ENCODE results near the gene FLAD1. TPM values are rescaled to one million over a fixed set of nuclear protein-coding genes. Genes with fewer than 3 reads are reported as not detected.

FLAD1 gene
- total and polyA plus RNA-seq, 9 donors = 11.1 to 30.0 (median 18.9) TPM

DNA sequence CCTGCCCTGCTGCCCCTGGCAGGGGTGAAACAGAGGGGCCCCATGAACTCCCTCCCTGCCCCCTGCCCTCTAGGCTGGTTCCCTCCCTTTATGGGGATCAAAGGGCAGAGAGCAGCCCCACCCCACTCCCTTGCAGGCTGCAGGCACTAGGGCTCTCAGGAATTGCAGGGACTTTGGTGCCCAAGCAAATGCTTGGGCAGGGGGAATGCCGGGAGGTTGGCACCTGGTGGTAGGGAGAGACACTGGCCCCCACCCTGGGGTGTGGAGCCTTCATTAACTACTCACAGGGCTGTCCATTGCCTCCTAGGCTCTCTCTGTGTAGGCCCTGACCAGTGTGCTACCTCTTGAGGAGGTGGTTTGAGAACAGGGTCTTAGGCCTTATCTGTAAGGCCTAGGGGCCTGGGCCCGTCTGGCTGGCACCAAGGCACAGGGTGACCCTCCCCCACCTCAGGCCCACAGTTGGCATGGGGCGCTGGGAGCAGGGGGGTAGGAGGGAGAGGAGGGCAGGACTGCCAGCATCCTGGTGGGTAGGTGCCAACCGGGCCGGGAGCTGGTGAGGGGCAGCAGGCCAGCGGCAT is 24.2 kb downstream of the FLAD1 start:
- Histone ChIP-seq H3K9me3 (no peaks in the 10 kb centered on the region), H3K36me3 (no peaks in the 10 kb centered on the region), H3K4me3 (no peak overlapping the region), H3K4me1 (ENCODE audit: insufficient read depth) (peaks cover 21% of the 10 kb centered on the region), H3K27me3 (no peaks in the 10 kb centered on the region), H3K27ac (no peak overlapping the region)
- TF ChIP-seq EP300 (IDR thresholded peaks at IDR 0.05) = no peak
- TF ChIP-seq CTCF (IDR thresholded peaks at IDR 0.05) = no peak
- no peak for TF ChIP-seq POLR2A (IDR thresholded peaks at IDR 0.05)
- peak in 1 of 5 donors; percentile 53 for DNase-seq
- intact Hi-C loops (cut with DNase I) = no loop called here
- WGBS, 3 donors = 84 to 89% (median 84%) methylated on average over 6 of the region's 6 CpGs

- H3K36me3 ChIP-seq = no peaks in the 10 kb centered on the region
- H3K4me1 ChIP-seq (ENCODE audit: insufficient read depth) = peaks cover 21% of the 10 kb centered on the region
- no peak overlapping the region for H3K4me3 ChIP-seq
- TF ChIP-seq CTCF (IDR thresholded peaks at IDR 0.05) (no peak), EP300 (IDR thresholded peaks at IDR 0.05) (no peak), POLR2A (IDR thresholded peaks at IDR 0.05) (no peak)
- 75 to 87% (median 76%) methylated on average over 14 to 16 of the region's 16 CpGs for WGBS, 3 donors
- H3K9me3 ChIP-seq = no peaks in the 10 kb centered on the region
- intact Hi-C loops (cut with DNase I) = no loop called here
- H3K27me3 ChIP-seq = no peaks in the 10 kb centered on the region
- DNase-seq = no peak
- no peak overlapping the region for H3K27ac ChIP-seq
These were observed 25.1 kb downstream of the FLAD1 start for GRCh38 chr1:155008015-155008941.

GRCh38 chr1:155009221-155009711 is 26.1 kb downstream of the FLAD1 start:
- Histone ChIP-seq H3K9me3 (no peaks in the 10 kb centered on the region), H3K27ac (no peak overlapping the region), H3K36me3 (no peaks in the 10 kb centered on the region), H3K27me3 (no peaks in the 10 kb centered on the region), H3K4me3 (no peak overlapping the region), H3K4me1 (ENCODE audit: insufficient read depth) (peaks cover 19% of the 10 kb centered on the region)
- WGBS, 3 donors = 89 to 96% (median 91%) methylated on average over 12 of the region's 12 CpGs
- no peak for TF ChIP-seq POLR2A (IDR thresholded peaks at IDR 0.05)
- no peak for TF ChIP-seq CTCF (IDR thresholded peaks at IDR 0.05)
- no peak for TF ChIP-seq EP300 (IDR thresholded peaks at IDR 0.05)
- intact Hi-C loops (cut with DNase I) = no loop called here
- DNase-seq = peak in 1 of 5 donors; percentile 25

DNA sequence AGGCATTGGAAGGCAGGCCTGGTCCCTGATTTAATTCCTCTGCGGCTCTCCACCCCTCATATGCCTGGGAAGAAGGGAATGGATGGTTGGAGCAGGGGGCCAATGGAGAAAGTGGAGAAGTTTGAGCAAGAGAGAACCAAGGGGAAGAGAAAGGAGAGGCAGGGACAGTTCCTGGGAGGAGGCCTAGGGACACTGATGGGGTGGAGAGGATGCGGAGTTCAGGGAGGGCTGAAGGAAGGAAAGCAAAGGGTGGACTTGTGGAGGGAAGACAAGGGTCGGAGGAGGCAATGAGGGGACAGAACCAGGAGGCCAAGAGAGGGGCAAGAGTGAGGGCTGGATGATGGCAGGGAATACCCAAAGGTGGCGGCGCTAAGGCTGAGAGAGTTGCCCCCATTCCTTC is 26.6 kb downstream of the FLAD1 start:
- Histone ChIP-seq H3K36me3 (no peaks in the 10 kb centered on the region), H3K27ac (no peak overlapping the region), H3K4me3 (no peak overlapping the region), H3K4me1 (ENCODE audit: insufficient read depth) (peaks cover 15% of the 10 kb centered on the region), H3K27me3 (no peaks in the 10 kb centered on the region), H3K9me3 (no peaks in the 10 kb centered on the region)
- TF ChIP-seq EP300 (IDR thresholded peaks at IDR 0.05) (no peak), CTCF (IDR thresholded peaks at IDR 0.05) (no peak), POLR2A (IDR thresholded peaks at IDR 0.05) (no peak)
- 92 to 93% (median 92%) methylated on average over 5 of the region's 5 CpGs for WGBS, 3 donors
- no peak for DNase-seq
- intact Hi-C loops (cut with DNase I) = no loop called here

All from ovary (tissue), 9 donors.